Fibroblast of lung (primary cell): ENCODE results near the gene STRA6. TPM values are rescaled to one million over a fixed set of nuclear protein-coding genes. Genes with fewer than 3 reads are reported as not detected.
"Not testable (repeated sequence)": the region's sequence is repeated elsewhere in the genome, so short reads cannot be mapped to it uniquely, and the experiment has no call there.

ENCODE experiments used
- DNase-seq, 2 donors: peaks; one replicate each; pipeline versions ENCODE4 v3.0.0 to v3.0.0-alpha.2; 2010; ENCODE audit warnings: low read depth in 2 of 2
- H2AFZ ChIP-seq: 2 replicates; pipeline ENCODE4 v1.5.1; 2012; ENCODE audit warnings: low read length, control low read depth, inconsistent platforms
- H3K27ac ChIP-seq: 2 replicates; pipeline ENCODE4 v1.5.1; 2011; ENCODE audit warnings: low read length, control low read depth; ENCODE audit not compliant: insufficient read depth
- H3K27me3 ChIP-seq: 2 replicates; pipeline ENCODE4 v1.5.1; 2011; ENCODE audit warnings: mild to moderate bottlenecking, low read length; ENCODE audit not compliant: control insufficient read depth, insufficient read depth
- H3K36me3 ChIP-seq: 2 replicates; pipeline ENCODE4 v1.5.1; 2011; ENCODE audit warnings: low read length; ENCODE audit not compliant: control insufficient read depth, insufficient read depth
- H3K4me1 ChIP-seq: 2 replicates; pipeline ENCODE4 v1.5.1; 2011; ENCODE audit warnings: low read length; ENCODE audit not compliant: control insufficient read depth, insufficient read depth; ENCODE audit errors: extremely low read depth
- H3K4me2 ChIP-seq: 2 replicates; pipeline ENCODE4 v1.5.1; 2011; ENCODE audit warnings: low read length, control low read depth; ENCODE audit not compliant: insufficient read depth; ENCODE audit errors: extremely low read depth
- H3K4me3 ChIP-seq, 4 experiments: fragments of 200-600 bp in 1 of 4; sonication (generic) in 1 of 4; replicated peaks in 1 of 4; 2 replicates each; pipeline ENCODE4 v1.5.1; 2011 to 2016; ENCODE audit warnings: low read length in 4 of 4, low read depth in 3 of 4, mild to moderate bottlenecking in 3 of 4, control low read depth in 2 of 4, inconsistent platforms in 1 of 4, mixed read lengths in 1 of 4; ENCODE audit not compliant: insufficient read depth in 1 of 4; ENCODE audit errors: control extremely low read depth in 1 of 4
- H3K79me2 ChIP-seq: 2 replicates; pipeline ENCODE4 v1.5.1; 2012; ENCODE audit warnings: mild to moderate bottlenecking, low read length, inconsistent platforms; ENCODE audit not compliant: control insufficient read depth, insufficient read depth
- H3K9ac ChIP-seq: 2 replicates; pipeline ENCODE4 v1.5.1; 2011; ENCODE audit warnings: mild to moderate bottlenecking, low read length, control low read depth; ENCODE audit not compliant: insufficient read depth
- H3K9me3 ChIP-seq: 2 replicates; pipeline ENCODE4 v1.5.1; 2012; ENCODE audit warnings: low read depth, low read length; ENCODE audit not compliant: control insufficient read depth, insufficient read depth
- H4K20me1 ChIP-seq: 2 replicates; pipeline ENCODE4 v1.5.1; 2011; ENCODE audit warnings: low read length; ENCODE audit not compliant: control insufficient read depth, insufficient read depth; ENCODE audit errors: extremely low read depth
- CTCF ChIP-seq, 2 donors: IDR thresholded peaks in 1 of 2; conservative IDR thresholded peaks in 1 of 2; 1 replicate in 1 of 2; 2 replicates in 1 of 2; pipeline ENCODE4 v1.5.1; 2011 to 2012; ENCODE audit warnings: low read length in 2 of 2, control low read depth in 1 of 2, inconsistent platforms in 1 of 2, low read depth in 1 of 2, mild to moderate bottlenecking in 1 of 2
- EZH2 ChIP-seq: IDR thresholded peaks from 2 replicates; pipeline ENCODE4 v1.5.1; 2012; ENCODE audit warnings: low read length, control low read depth, mild to moderate bottlenecking; ENCODE audit errors: missing control alignments
- polyA plus RNA-seq, 2 donors: library from polyadenylated mRNA; depleted of rRNA in 1 of 2; stranded (reverse) in 1 of 2; unstranded in 1 of 2; fragments of >200 nt; gene quantifications; 2 replicates each; pipeline ENCODE4 v1.2.1, GENCODE V29; 2011 to 2012; ENCODE audit warnings: missing spikeins in 1 of 2
- total RNA-seq: library from RNA; depleted of rRNA; stranded (reverse); fragments of >200 nt; gene quantifications from 2 replicates; pipeline ENCODE4 v1.2.1, GENCODE V29; 2014

STRA6 gene
- total and polyA plus RNA-seq, 2 donors (not counting 1 experiment from before 2014, with no cell fraction given): 0.17 TPM; not detected in 1

- Histone ChIP-seq H3K4me3 (no peak overlapping the region), H3K4me2 (no peak overlapping the region), H4K20me1 (no peaks in the 10 kb centered on the region), H2AFZ (no peak overlapping the region), H3K27me3 (peaks cover 7% of the 10 kb centered on the region), H3K36me3 (no peaks in the 10 kb centered on the region), H3K9ac (no peak overlapping the region), H3K4me1 (peaks cover 5% of the 10 kb centered on the region), H3K9me3 (no peaks in the 10 kb centered on the region), H3K79me2 (no peaks in the 10 kb centered on the region), H3K27ac (no peak overlapping the region)
- no peak for DNase-seq
- no peak for TF ChIP-seq CTCF (conservative IDR thresholded peaks at IDR 0.05 in 1 of 2, IDR thresholded peaks at IDR 0.05 in 1 of 2; ENCODE audit: low read depth in 1 of 2, low read length in 2 of 2)
- TF ChIP-seq EZH2: no peak
Observed at GRCh38 chr15:74167891-74168331, 34.7 kb downstream of the STRA6 start.

- H2AFZ ChIP-seq: no peak overlapping the region
- no peak overlapping the region for H3K27ac ChIP-seq
- no peak for TF ChIP-seq EZH2
- no peak for TF ChIP-seq CTCF (conservative IDR thresholded peaks at IDR 0.05 in 1 of 2, IDR thresholded peaks at IDR 0.05 in 1 of 2; ENCODE audit: low read depth in 1 of 2, low read length in 2 of 2)
- peaks cover 7% of the 10 kb centered on the region for H3K27me3 ChIP-seq
- no peaks in the 10 kb centered on the region for H4K20me1 ChIP-seq
- no peaks in the 10 kb centered on the region for H3K79me2 ChIP-seq
- no peak overlapping the region for H3K9ac ChIP-seq
- no peaks in the 10 kb centered on the region for H3K9me3 ChIP-seq
- H3K4me3 ChIP-seq: no peak overlapping the region
- DNase-seq: no peak
- H3K4me2 ChIP-seq: no peak overlapping the region
- H3K36me3 ChIP-seq: no peaks in the 10 kb centered on the region
- H3K4me1 ChIP-seq: no peaks in the 10 kb centered on the region
Observed at GRCh38 chr15:74165461-74165860, 37.1 kb downstream of the STRA6 start.

- not testable (repeated sequence) for DNase-seq, H3K4me2 ChIP-seq, H3K9ac ChIP-seq, H3K36me3 ChIP-seq, H3K27ac ChIP-seq, H4K20me1 ChIP-seq, H3K4me3 ChIP-seq, H3K27me3 ChIP-seq, H2AFZ ChIP-seq, H3K9me3 ChIP-seq, H3K79me2 ChIP-seq, H3K4me1 ChIP-seq
Observed at GRCh38 chr15:74162195-74162536, 40.4 kb downstream of the STRA6 start.

GRCh38 chr15:74160390-74160789, 42.2 kb downstream of the STRA6 start:
- not testable (repeated sequence) for H3K9ac ChIP-seq, H3K4me3 ChIP-seq, H3K9me3 ChIP-seq, H3K79me2 ChIP-seq, H4K20me1 ChIP-seq, H3K4me1 ChIP-seq, H3K27ac ChIP-seq, H3K36me3 ChIP-seq, DNase-seq, H3K4me2 ChIP-seq, H2AFZ ChIP-seq
- peaks cover 14% of the 10 kb centered on the region for H3K27me3 ChIP-seq
